ENCODE data around the gene TRMT112. TPM values are rescaled to one million over a fixed set of nuclear protein-coding genes. Genes with fewer than 3 reads are reported as not detected.

The TRMT112 gene
- total and polyA plus RNA-seq, 2 of the 8 experiments (the other 6 are each of a cell fraction or from before 2014, with no cell fraction given): 300 to 650 TPM

Small RNA genes lying within 50 kb of the gene (microRNA-seq; reads per million reads assigned to microRNA genes)
- gene MIR7155 (ENCODE audit: borderline microRNAs expressed in 2 of 2, borderline number of aligned reads in 2 of 2, borderline replicate concordance in 1 of 2): 0 to 0.20 reads per million in 2 experiments

Small RNA genes lying within 50 kb of the gene (small RNA-seq; reads per million reads assigned to genes)
- gene MIR7155 (ENCODE audit: insufficient read depth) (not detected), gene RF00019 (ENCODE audit: insufficient read depth) (not detected)

Other genes starting within 250 kb of the TRMT112 start
- 19.5 and 19.6 TPM in 2 replicates for gene MACROD1, start 151.4 kb downstream of the TRMT112 start, total RNA-seq (2021; fragmentation: NEBNext Ultra II Directional; extraction: Animal tissue kit (Norgen Biotek cat#: 25700))
- gene MACROD1, start 151.4 kb downstream of the TRMT112 start, polyA plus RNA-seq (2011; rRNA removed): 34.1 and 107 TPM in 2 replicates
- gene STIP1, start 131.4 kb downstream of the TRMT112 start, total RNA-seq (2021; fragmentation: NEBNext Ultra II Directional; extraction: Animal tissue kit (Norgen Biotek cat#: 25700)): 316 and 329 TPM in 2 replicates
- 140 and 151 TPM in 2 replicates for gene STIP1, start 131.4 kb downstream of the TRMT112 start, polyA plus RNA-seq (2011; rRNA removed)
- gene FERMT3, start 110.8 kb downstream of the TRMT112 start, total RNA-seq (2021; fragmentation: NEBNext Ultra II Directional; extraction: Animal tissue kit (Norgen Biotek cat#: 25700)): 1.4 and 2.7 TPM in 2 replicates
- gene FERMT3, start 110.8 kb downstream of the TRMT112 start, polyA plus RNA-seq (2011; rRNA removed): 3.7 and 5.9 TPM in 2 replicates
- 34.5 and 39.7 TPM in 2 replicates for gene TRPT1, start 91.4 kb downstream of the TRMT112 start, total RNA-seq (2021; fragmentation: NEBNext Ultra II Directional; extraction: Animal tissue kit (Norgen Biotek cat#: 25700))
- 74.6 and 102 TPM in 2 replicates for gene TRPT1, start 91.4 kb downstream of the TRMT112 start, polyA plus RNA-seq (2011; rRNA removed)
- gene NUDT22, start 91.3 kb downstream of the TRMT112 start, total RNA-seq (2021; fragmentation: NEBNext Ultra II Directional; extraction: Animal tissue kit (Norgen Biotek cat#: 25700)): 43.4 and 51.5 TPM in 2 replicates
- gene NUDT22, start 91.3 kb downstream of the TRMT112 start, polyA plus RNA-seq (2011; rRNA removed): 69.0 and 97.1 TPM in 2 replicates
- gene DNAJC4, start 87.0 kb downstream of the TRMT112 start, total RNA-seq (2021; fragmentation: NEBNext Ultra II Directional; extraction: Animal tissue kit (Norgen Biotek cat#: 25700)): 14.6 and 17.8 TPM in 2 replicates
- 31.0 and 34.0 TPM in 2 replicates for gene DNAJC4, start 87.0 kb downstream of the TRMT112 start, polyA plus RNA-seq (2011; rRNA removed)
- 46.1 and 49.6 TPM in 2 replicates for gene VEGFB, start 83.0 kb downstream of the TRMT112 start, total RNA-seq (2021; fragmentation: NEBNext Ultra II Directional; extraction: Animal tissue kit (Norgen Biotek cat#: 25700))
- gene VEGFB, start 83.0 kb downstream of the TRMT112 start, polyA plus RNA-seq (2011; rRNA removed): 9.3 and 11.4 TPM in 2 replicates
- gene FKBP2, start 76.5 kb downstream of the TRMT112 start, total RNA-seq (2021; fragmentation: NEBNext Ultra II Directional; extraction: Animal tissue kit (Norgen Biotek cat#: 25700)): 41.7 and 43.2 TPM in 2 replicates
- 52.5 and 67.3 TPM in 2 replicates for gene FKBP2, start 76.5 kb downstream of the TRMT112 start, polyA plus RNA-seq (2011; rRNA removed)
- gene PPP1R14B, start 70.6 kb downstream of the TRMT112 start, total RNA-seq (2021; fragmentation: NEBNext Ultra II Directional; extraction: Animal tissue kit (Norgen Biotek cat#: 25700)): 418 and 419 TPM in 2 replicates
- gene PPP1R14B, start 70.6 kb downstream of the TRMT112 start, polyA plus RNA-seq (2011; rRNA removed): 265 and 351 TPM in 2 replicates
- 104 TPM in 2 replicates for gene PLCB3, start 66.0 kb downstream of the TRMT112 start, total RNA-seq (2021; fragmentation: NEBNext Ultra II Directional; extraction: Animal tissue kit (Norgen Biotek cat#: 25700))
- gene PLCB3, start 66.0 kb downstream of the TRMT112 start, polyA plus RNA-seq (2011; rRNA removed): 47.2 and 70.6 TPM in 2 replicates
- 23.1 and 25.3 TPM in 2 replicates for gene BAD, start 32.9 kb downstream of the TRMT112 start, total RNA-seq (2021; fragmentation: NEBNext Ultra II Directional; extraction: Animal tissue kit (Norgen Biotek cat#: 25700))
- gene BAD, start 32.9 kb downstream of the TRMT112 start, polyA plus RNA-seq (2011; rRNA removed): 33.7 and 38.4 TPM in 2 replicates
- 36.8 and 37.8 TPM in 2 replicates for gene GPR137, start 31.7 kb downstream of the TRMT112 start, total RNA-seq (2021; fragmentation: NEBNext Ultra II Directional; extraction: Animal tissue kit (Norgen Biotek cat#: 25700))
- gene GPR137, start 31.7 kb downstream of the TRMT112 start, polyA plus RNA-seq (2011; rRNA removed): 36.2 and 55.5 TPM in 2 replicates
- gene KCNK4, start 26.3 kb downstream of the TRMT112 start, total RNA-seq (2021; fragmentation: NEBNext Ultra II Directional; extraction: Animal tissue kit (Norgen Biotek cat#: 25700)): 0.19 TPM in 1 of 2 replicates, not detected in the other
- not detected in 2 replicates for gene KCNK4, start 26.3 kb downstream of the TRMT112 start, polyA plus RNA-seq (2011; rRNA removed)
- not detected in 2 replicates for gene CATSPERZ, start 17.2 kb downstream of the TRMT112 start, total RNA-seq (2021; fragmentation: NEBNext Ultra II Directional; extraction: Animal tissue kit (Norgen Biotek cat#: 25700))
- 0.77 and 1.1 TPM in 2 replicates for gene CATSPERZ, start 17.2 kb downstream of the TRMT112 start, polyA plus RNA-seq (2011; rRNA removed)
- gene ESRRA, start 12.0 kb downstream of the TRMT112 start, total RNA-seq (2021; fragmentation: NEBNext Ultra II Directional; extraction: Animal tissue kit (Norgen Biotek cat#: 25700)): 36.1 and 37.0 TPM in 2 replicates
- 18.2 and 20.9 TPM in 2 replicates for gene ESRRA, start 12.0 kb downstream of the TRMT112 start, polyA plus RNA-seq (2011; rRNA removed)
- gene PRDX5, start 562 bp upstream of the TRMT112 start, total RNA-seq (2021; fragmentation: NEBNext Ultra II Directional; extraction: Animal tissue kit (Norgen Biotek cat#: 25700)): 201 and 225 TPM in 2 replicates
- 582 and 631 TPM in 2 replicates for gene PRDX5, start 562 bp upstream of the TRMT112 start, polyA plus RNA-seq (2011; rRNA removed)
- gene CCDC88B, start 22.6 kb upstream of the TRMT112 start, total RNA-seq (2021; fragmentation: NEBNext Ultra II Directional; extraction: Animal tissue kit (Norgen Biotek cat#: 25700)): 11.2 and 12.5 TPM in 2 replicates
- 5.9 and 7.9 TPM in 2 replicates for gene CCDC88B, start 22.6 kb upstream of the TRMT112 start, polyA plus RNA-seq (2011; rRNA removed)
- gene RPS6KA4, start 41.6 kb upstream of the TRMT112 start, total RNA-seq (2021; fragmentation: NEBNext Ultra II Directional; extraction: Animal tissue kit (Norgen Biotek cat#: 25700)): 12.6 and 13.2 TPM in 2 replicates
- gene RPS6KA4, start 41.6 kb upstream of the TRMT112 start, polyA plus RNA-seq (2011; rRNA removed): 8.2 and 12.1 TPM in 2 replicates
- gene SLC22A11, start 238.4 kb upstream of the TRMT112 start, total RNA-seq (2021; fragmentation: NEBNext Ultra II Directional; extraction: Animal tissue kit (Norgen Biotek cat#: 25700)): not detected in 2 replicates
- gene SLC22A11, start 238.4 kb upstream of the TRMT112 start, polyA plus RNA-seq (2011; rRNA removed): 0.05 TPM in 1 of 2 replicates, not detected in the other